CD4-positive, alpha-beta T cell treated with Interleukin-4 for 1 hour (primary cell): Measurements from ENCODE around the gene EXOC3L4.
A peak's percentile ranks its signal among the peaks of the same experiment; 100 is the strongest.
"Not testable (repeated sequence)": the region's sequence is repeated elsewhere in the genome, so short reads cannot be mapped to it uniquely, and the experiment has no call there.

Experiments
- DNase-seq, 2 donors: peaks; one replicate each; pipeline ENCODE4 v3.0.0-alpha.2; 2020 to 2022

The EXOC3L4 gene

GRCh38 chr14:103094406-103095209, at the start of gene EXOC3L4:
Gene EXOC3L4 (plus strand): TSS chr14:103094725. CDS start chr14:103100220, 5,495 bp downstream.
- no peak for DNase-seq

- no peak for DNase-seq
These were observed 49.1 kb upstream of the EXOC3L4 start for GRCh38 chr14:103045371-103045869.

- not testable (repeated sequence) for DNase-seq
These were observed 47.1 kb upstream of the EXOC3L4 start for GRCh38 chr14:103047453-103047852.

- no peak for DNase-seq
These were observed 43.6 kb upstream of the EXOC3L4 start for GRCh38 chr14:103050935-103051334.

- DNase-seq = no peak
These were observed 42.1 kb upstream of the EXOC3L4 start for GRCh38 chr14:103052407-103052806.

- no peak for DNase-seq
These were observed 38.8 kb upstream of the EXOC3L4 start for GRCh38 chr14:103055695-103056094.

GRCh38 chr14:103056322-103057027, 38.0 kb upstream of the EXOC3L4 start:
- DNase-seq = no peak

- DNase-seq = no peak
These were observed 37.5 kb upstream of the EXOC3L4 start for GRCh38 chr14:103057028-103057371.

GRCh38 chr14:103057372-103058163, 37.0 kb upstream of the EXOC3L4 start, which contains the start of gene CDC42BPB:
Gene CDC42BPB (minus strand): TSS chr14:103057549. CDS start chr14:103057173, 376 bp downstream.
- DNase-seq = peak; percentile 65 to 67

- DNase-seq = no peak
These were observed 36.1 kb upstream of the EXOC3L4 start for GRCh38 chr14:103058164-103059055.

GRCh38 chr14:103059556-103059955, 35.0 kb upstream of the EXOC3L4 start:
- DNase-seq = no peak

GRCh38 chr14:103061482-103061976, 33.0 kb upstream of the EXOC3L4 start:
- DNase-seq = no peak

- DNase-seq = no peak
These were observed 30.1 kb upstream of the EXOC3L4 start for GRCh38 chr14:103064436-103064835.

GRCh38 chr14:103064978-103065377, 29.5 kb upstream of the EXOC3L4 start:
- DNase-seq = no peak

- DNase-seq = no peak
These were observed 28.7 kb upstream of the EXOC3L4 start for GRCh38 chr14:103065861-103066260.

- DNase-seq = no peak
These were observed 28.1 kb upstream of the EXOC3L4 start for GRCh38 chr14:103066399-103066798.

GRCh38 chr14:103067231-103067954, 27.1 kb upstream of the EXOC3L4 start:
- DNase-seq = no peak

GRCh38 chr14:103068351-103069073, 26.0 kb upstream of the EXOC3L4 start:
- DNase-seq = no peak

- DNase-seq = no peak
These were observed 24.2 kb upstream of the EXOC3L4 start for GRCh38 chr14:103070263-103070885.

- no peak for DNase-seq
These were observed 23.5 kb upstream of the EXOC3L4 start for GRCh38 chr14:103070971-103071542.
